Measurements from ENCODE around the gene LOXL4.

- TF ChIP-seq CTCF (IDR thresholded peaks at IDR 0.05) (no peak), POLR2A (IDR thresholded peaks at IDR 0.05) (no peak)
Observed at GRCh38 chr10:98235846-98236245, 32.1 kb downstream of the LOXL4 start.

Measured in Peyer's patch (tissue), 4 donors.